H1 (cell line): ENCODE results near the gene CMTR1. TPM values are rescaled to one million over a fixed set of nuclear protein-coding genes. Genes with fewer than 3 reads are reported as not detected.

Experiments used
- CTCF ChIA-PET: fragments of 300-600 bp; sonication (Branson Sonifier 250); formaldehyde crosslinking; loops from one replicate; lab custom pipeline; 2021; ENCODE audit not compliant: partially characterized antibody; lab: Charles Lee
- POLR2A ChIA-PET: fragments of 300-600 bp; sonication (Branson Sonifier 250); formaldehyde crosslinking; loops from one replicate; lab custom pipeline; 2021; ENCODE audit warnings: inconsistent platforms; ENCODE audit not compliant: partially characterized antibody; lab: Charles Lee
- DNase-seq, 2 experiments: peaks; one replicate each; pipeline versions ENCODE4 v3.0.0 to v3.0.0-alpha.2; 2010 to 2022; ENCODE audit warnings: low spot score in 2 of 2, low read depth in 1 of 2, mixed read lengths in 1 of 2
- FAIRE-seq: peaks from 2 replicates; lab custom pipeline; 2011; peaks lifted over from hg19 to GRCh38; lab: Jason Lieb, UNC
- H2AFZ ChIP-seq: 2 replicates; pipeline ENCODE4 v1.8.1; 2012; ENCODE audit warnings: low read length, inconsistent platforms
- H2AK5ac ChIP-seq: 2 replicates; pipeline ENCODE4 v1.6.1; 2013; ENCODE audit warnings: low read depth, low read length
- H2BK120ac ChIP-seq: replicated peaks from 2 replicates; pipeline ENCODE3; 2013; ENCODE audit warnings: low read depth, low read length, inconsistent platforms
- H2BK12ac ChIP-seq: 2 replicates; pipeline ENCODE4 v1.6.1; 2013; ENCODE audit warnings: low read depth, low read length
- H2BK15ac ChIP-seq: 2 replicates; pipeline ENCODE4 v1.6.1; 2013; ENCODE audit warnings: low read length
- H2BK20ac ChIP-seq: 2 replicates; pipeline ENCODE4 v1.6.1; 2013; ENCODE audit warnings: low read length
- H2BK5ac ChIP-seq: 2 replicates; pipeline ENCODE4 v1.6.1; 2013; ENCODE audit warnings: low read depth, low read length
- H3K14ac ChIP-seq: 2 replicates; pipeline ENCODE4 v1.6.1; 2013; ENCODE audit warnings: inconsistent platforms; ENCODE audit not compliant: insufficient read length
- H3K18ac ChIP-seq: 2 replicates; pipeline ENCODE4 v1.6.1; 2013; ENCODE audit warnings: low read length; ENCODE audit errors: extremely low read depth
- H3K23ac ChIP-seq: 2 replicates; pipeline ENCODE4 v1.6.1; 2013; ENCODE audit warnings: inconsistent platforms; ENCODE audit not compliant: insufficient read length
- H3K23me2 ChIP-seq: 2 replicates; pipeline ENCODE4 v1.6.1; 2013; ENCODE audit warnings: low read depth, low read length
- H3K27ac ChIP-seq: 2 replicates; pipeline ENCODE4 v1.6.1; 2011; ENCODE audit warnings: low read depth, low read length, inconsistent platforms
- H3K27me3 ChIP-seq, 4 experiments: replicated peaks in 1 of 4; 1 replicate in 1 of 4; 2 replicates in 3 of 4; pipeline versions ENCODE4 v1.6.1 to v1.8.1; 2011 to 2013; ENCODE audit warnings: low read length in 3 of 4, mild to moderate bottlenecking in 3 of 4, inconsistent platforms in 2 of 4, mixed read lengths in 2 of 4, moderate library complexity in 1 of 4; ENCODE audit not compliant: control insufficient read depth in 3 of 4, insufficient read depth in 3 of 4; ENCODE audit errors: extremely low read depth in 1 of 4
- H3K36me3 ChIP-seq, 4 experiments: 2 replicates each; pipeline versions ENCODE4 v1.6.1 to v1.8.1; 2011 to 2013; ENCODE audit warnings: mild to moderate bottlenecking in 4 of 4, low read length in 3 of 4, moderate library complexity in 2 of 4, control low read depth in 1 of 4, inconsistent platforms in 1 of 4; ENCODE audit not compliant: insufficient read depth in 4 of 4, control insufficient read depth in 2 of 4
- H3K4ac ChIP-seq: replicated peaks from 2 replicates; pipeline ENCODE3; 2013; ENCODE audit warnings: low read length, low read depth, mixed read lengths, inconsistent platforms; ENCODE audit not compliant: insufficient read length
- H3K4me1 ChIP-seq, 4 experiments: replicated peaks in 1 of 4; 1 replicate in 1 of 4; 2 replicates in 3 of 4; pipeline versions ENCODE4 v1.6.1 to v1.8.1; 2011 to 2013; ENCODE audit warnings: low read length in 3 of 4, inconsistent platforms in 2 of 4, mixed read lengths in 1 of 4; ENCODE audit not compliant: insufficient read depth in 4 of 4, control insufficient read depth in 3 of 4
- H3K4me2 ChIP-seq, 2 experiments: 2 replicates each; pipeline versions ENCODE4 v1.6.1 to v1.8.1; 2011 to 2013; ENCODE audit warnings: low read depth in 2 of 2, low read length in 2 of 2, control low read depth in 1 of 2, inconsistent platforms in 1 of 2, mild to moderate bottlenecking in 1 of 2; ENCODE audit not compliant: insufficient read depth in 1 of 2
- H3K4me3 ChIP-seq, 4 experiments: fragments of 200-600, 300-600 bp in 1 of 4; sonication (generic), shearing (Covaris generic), sonication (Bioruptor Twin) in 1 of 4; 2 replicates each; pipeline versions ENCODE4 v1.5.1 to v1.8.1; 2011 to 2016; ENCODE audit warnings: low read length in 4 of 4, low read depth in 3 of 4, control low read depth in 2 of 4, inconsistent platforms in 2 of 4, mild to moderate bottlenecking in 2 of 4, mixed read lengths in 1 of 4, moderate library complexity in 1 of 4; ENCODE audit not compliant: insufficient read depth in 2 of 4; ENCODE audit errors: extremely low read depth in 1 of 4
- H3K56ac ChIP-seq: replicated peaks from 2 replicates; pipeline ENCODE3; 2013; ENCODE audit warnings: low read depth, mild to moderate bottlenecking, mixed read lengths, low read length, inconsistent platforms; ENCODE audit not compliant: insufficient read length
- H3K79me1 ChIP-seq: 2 replicates; pipeline ENCODE4 v1.6.1; 2013; ENCODE audit warnings: low read depth, low read length, control low read depth
- H3K79me2 ChIP-seq, 2 experiments: 2 replicates each; pipeline versions ENCODE4 v1.6.1 to v1.8.1; 2012 to 2013; ENCODE audit warnings: low read length in 2 of 2, mild to moderate bottlenecking in 2 of 2, inconsistent platforms in 1 of 2; ENCODE audit not compliant: insufficient read depth in 2 of 2, control insufficient read depth in 1 of 2
- H3K9ac ChIP-seq, 4 experiments: replicated peaks in 1 of 4; 1 replicate in 1 of 4; 2 replicates in 3 of 4; pipeline versions ENCODE4 v1.6.1 to v1.8.1; 2011 to 2013; ENCODE audit warnings: low read depth in 3 of 4, low read length in 3 of 4, control low read depth in 2 of 4, mild to moderate bottlenecking in 2 of 4, moderate library complexity in 2 of 4, inconsistent platforms in 1 of 4; ENCODE audit errors: extremely low read depth in 1 of 4
- H3K9me3 ChIP-seq, 2 experiments: 2 replicates each; pipeline versions ENCODE4 v1.6.1 to v1.8.1; 2012 to 2013; ENCODE audit warnings: mild to moderate bottlenecking in 2 of 2, moderate library complexity in 2 of 2, control low read depth in 1 of 2, inconsistent platforms in 1 of 2, low read depth in 1 of 2, low read length in 1 of 2, mixed read lengths in 1 of 2; ENCODE audit not compliant: insufficient read depth in 2 of 2
- H4K20me1 ChIP-seq, 2 experiments: replicated peaks in 1 of 2; 2 replicates each; pipeline versions ENCODE3 to v1.8.1; 2011 to 2013; ENCODE audit warnings: inconsistent platforms in 2 of 2, low read length in 2 of 2, mild to moderate bottlenecking in 1 of 2; ENCODE audit not compliant: insufficient read depth in 2 of 2, control insufficient read depth in 1 of 2
- H4K5ac ChIP-seq: 2 replicates; pipeline ENCODE4 v1.6.1; 2013; ENCODE audit warnings: low read length, low read depth, mixed read lengths, inconsistent platforms; ENCODE audit not compliant: insufficient read length
- H4K8ac ChIP-seq: 2 replicates; pipeline ENCODE4 v1.8.0; 2013; ENCODE audit warnings: mild to moderate bottlenecking, moderate library complexity, low read length, inconsistent platforms; ENCODE audit not compliant: insufficient read depth; ENCODE audit errors: extremely low read depth
- H4K91ac ChIP-seq: replicated peaks from 2 replicates; pipeline ENCODE3; 2013; ENCODE audit warnings: low read length, mixed read lengths, inconsistent platforms; ENCODE audit not compliant: insufficient read length
- ATF3 ChIP-seq: IDR thresholded peaks from 2 replicates; pipeline ENCODE4 v1.6.1; 2011; ENCODE audit warnings: low read depth, mild to moderate bottlenecking, low read length; ENCODE audit not compliant: insufficient read depth
- HDAC6 ChIP-seq: IDR thresholded peaks from one replicate; pipeline ENCODE4 v1.7.1; 2012; ENCODE audit warnings: low read depth, mild to moderate bottlenecking, inconsistent platforms, low read length, moderate library complexity
- POU5F1 ChIP-seq: IDR thresholded peaks from 2 replicates; pipeline ENCODE4 v1.6.1; 2011; ENCODE audit warnings: low read depth, mild to moderate bottlenecking, low read length, moderate library complexity
- SUZ12 ChIP-seq: fragments of 200-600 bp; sonication (generic); IDR thresholded peaks from 2 replicates; pipeline ENCODE4 v1.6.1; 2012; ENCODE audit warnings: mild to moderate bottlenecking, inconsistent platforms, low read length, moderate library complexity, mixed read lengths
- TAF7 ChIP-seq: optimal IDR thresholded peaks from 2 replicates; pipeline ENCODE3; 2011; ENCODE audit warnings: low read depth, mild to moderate bottlenecking, inconsistent platforms, low read length, moderate library complexity, borderline replicate concordance
- TBP ChIP-seq: IDR thresholded peaks from 2 replicates; pipeline ENCODE4 v1.6.1; 2011; ENCODE audit warnings: low read depth, low read length, improper control_type of control experiment
- WGBS, 2 experiments: shearing (Covaris generic) in 1 of 2; methylation state at CpG; one replicate each; pipeline versions ENCODE4 v1.1.6 to v1.1.7; 2013 to 2015; ENCODE audit warnings: low lambda C conversion rate in 2 of 2, mixed read lengths in 2 of 2, inconsistent platforms in 1 of 2, low coverage in 1 of 2, missing lambda C conversion rate in 1 of 2; ENCODE audit not compliant: insufficient replicate concordance in 2 of 2, insufficient coverage in 1 of 2, insufficient read length in 1 of 2; ENCODE audit errors: extremely low coverage in 1 of 2, missing lambda C conversion rate in 1 of 2; 5-methylcytosine and 5-hydroxymethylcytosine counted together
- polyA plus RNA-seq, 7 experiments: library from polyadenylated mRNA; depleted of rRNA in 3 of 7; stranded (reverse) in 5 of 7; unstranded in 2 of 7; fragments of >200 nt in 5 of 7; fragments of 200-250 nt in 2 of 7; gene quantifications; 1 replicate in 5 of 7; 2 replicates in 1 of 7; 4 replicates in 1 of 7; pipeline versions ENCODE4 v1.2.1 to v1.2.3, GENCODE V29; 2011 to 2013; ENCODE audit warnings: missing spikeins in 2 of 7, mixed read lengths in 2 of 7
- total RNA-seq: library from RNA; stranded (reverse); fragmentation: NEBNext Ultra II Directional; extraction: Animal tissue kit (Norgen Biotek cat#: 25700); gene quantifications from 2 replicates; pipeline ENCODE4 v1.2.1, GENCODE V29; 2021
- TF ChIP-seq, protein P1 (sequence below), 3 experiments: IDR thresholded peaks; 1 replicate in 2 of 3; 2 replicates in 1 of 3; pipeline versions ENCODE4 v1.5.1 to v1.6.1; 2011; ENCODE audit warnings: low read length in 3 of 3, mild to moderate bottlenecking in 3 of 3, inconsistent platforms in 2 of 3, low read depth in 1 of 3, moderate library complexity in 1 of 3; ENCODE audit not compliant: insufficient read depth in 1 of 3; ENCODE audit errors: control extremely low read depth in 1 of 3

The CMTR1 gene
- total and polyA plus RNA-seq, 2 of the 8 experiments (the other 6 are each of a cell fraction or from before 2014, with no cell fraction given): 15.2 to 33.1 TPM

DNA sequence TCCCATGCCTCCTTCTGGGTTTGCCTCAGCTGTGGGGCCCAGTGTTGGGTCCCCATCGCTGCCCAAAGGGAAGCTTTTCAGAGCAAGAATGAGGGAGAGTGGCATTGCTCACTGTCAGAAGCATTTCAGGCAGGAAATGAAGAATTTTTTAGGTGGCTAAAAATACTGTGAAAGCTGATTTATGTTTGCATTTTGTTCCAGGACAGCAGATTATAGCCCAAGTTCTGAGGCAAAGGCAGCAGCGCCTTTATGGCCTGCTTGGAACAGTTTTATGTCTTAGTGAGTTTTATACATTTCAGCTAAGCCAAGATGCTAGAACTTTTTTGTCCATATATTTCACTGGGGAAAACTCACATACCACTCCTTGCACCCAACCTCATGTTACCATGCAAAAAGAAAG lies 71.0 kb downstream of the CMTR1 start:
- no peak overlapping the region for H2BK20ac ChIP-seq
- no peak overlapping the region for H2BK120ac ChIP-seq
- WGBS, 2 experiments: 81% methylated on average over 2 of the region's 2 CpGs; no CpG with 5 or more reads in 1 of the 2 experiments
- H4K20me1 ChIP-seq: no peaks in the 10 kb centered on the region
- POLR2A ChIA-PET: interaction anchor here (1.3 kb wide), 1 partner anchor 74 kb away, joined by 3 read pairs; no protein-coding TSS in a partner anchor
- no peak overlapping the region for H3K27ac ChIP-seq
- no peaks in the 10 kb centered on the region for H3K9me3 ChIP-seq
- H3K36me3 ChIP-seq: no peaks in the 10 kb centered on the region
- no peak overlapping the region for H4K5ac ChIP-seq
- H3K4me1 ChIP-seq: peaks cover 2 to 8% (median 5%) of the 10 kb centered on the region in 4 experiments; a peak in 6 of 7 replicates
- no peak overlapping the region for H2BK5ac ChIP-seq
- no peak overlapping the region for H3K23ac ChIP-seq
- no peak overlapping the region for H2AFZ ChIP-seq
- no peaks in the 10 kb centered on the region for H3K79me1 ChIP-seq
- H3K56ac ChIP-seq: no peak overlapping the region
- DNase-seq: no peak
- H3K9ac ChIP-seq: no peak overlapping the region
- no peaks in the 10 kb centered on the region for H3K79me2 ChIP-seq
- H3K23me2 ChIP-seq: peaks cover 2% of the 10 kb centered on the region
- CTCF ChIA-PET: interaction anchor here (0.6 to 8.0 kb wide), 7 partner anchors 9 to 223 kb away, joined by 3 to 52 read pairs (median 3); no protein-coding TSS in a partner anchor
- TF ChIP-seq ATF3 (no peak), SUZ12 (no peak), TAF7 (no peak), POU5F1 (no peak), HDAC6 (no peak), TBP (no peak)
- TF ChIP-seq, protein P1, sequence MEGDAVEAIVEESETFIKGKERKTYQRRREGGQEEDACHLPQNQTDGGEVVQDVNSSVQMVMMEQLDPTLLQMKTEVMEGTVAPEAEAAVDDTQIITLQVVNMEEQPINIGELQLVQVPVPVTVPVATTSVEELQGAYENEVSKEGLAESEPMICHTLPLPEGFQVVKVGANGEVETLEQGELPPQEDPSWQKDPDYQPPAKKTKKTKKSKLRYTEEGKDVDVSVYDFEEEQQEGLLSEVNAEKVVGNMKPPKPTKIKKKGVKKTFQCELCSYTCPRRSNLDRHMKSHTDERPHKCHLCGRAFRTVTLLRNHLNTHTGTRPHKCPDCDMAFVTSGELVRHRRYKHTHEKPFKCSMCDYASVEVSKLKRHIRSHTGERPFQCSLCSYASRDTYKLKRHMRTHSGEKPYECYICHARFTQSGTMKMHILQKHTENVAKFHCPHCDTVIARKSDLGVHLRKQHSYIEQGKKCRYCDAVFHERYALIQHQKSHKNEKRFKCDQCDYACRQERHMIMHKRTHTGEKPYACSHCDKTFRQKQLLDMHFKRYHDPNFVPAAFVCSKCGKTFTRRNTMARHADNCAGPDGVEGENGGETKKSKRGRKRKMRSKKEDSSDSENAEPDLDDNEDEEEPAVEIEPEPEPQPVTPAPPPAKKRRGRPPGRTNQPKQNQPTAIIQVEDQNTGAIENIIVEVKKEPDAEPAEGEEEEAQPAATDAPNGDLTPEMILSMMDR (IDR thresholded peaks at IDR 0.05; ENCODE audit: control extremely low read depth in 1 of 3, insufficient read depth in 1 of 3, low read depth in 1 of 3, low read length in 3 of 3): no peak
- no peak for FAIRE-seq
- H3K4me3 ChIP-seq: no peak overlapping the region
- H4K91ac ChIP-seq: no peak overlapping the region
- H3K18ac ChIP-seq: no peak overlapping the region
- H4K8ac ChIP-seq: no peak overlapping the region
- H3K4me2 ChIP-seq: no peak overlapping the region
- no peak overlapping the region for H2BK12ac ChIP-seq
- H2AK5ac ChIP-seq: no peak overlapping the region
- no peak overlapping the region for H3K4ac ChIP-seq
- H3K14ac ChIP-seq: no peak overlapping the region
- no peak overlapping the region for H2BK15ac ChIP-seq
- peaks cover 0 to 11% (median 6%) of the 10 kb centered on the region in 4 experiments; a peak in 4 of 7 replicates for H3K27me3 ChIP-seq
